Activated CD4-positive, alpha-beta T cell treated with anti-CD3 and anti-CD28 coated beads, Interleukin-2, amount 10 ng/mL, durations not matched to agents 24 days and 14 days (primary cell): ENCODE measurements around the gene TEKTIP1. TPM values are rescaled to one million over a fixed set of nuclear protein-coding genes. Genes with fewer than 3 reads are reported as not detected.

Source experiments
- DNase-seq: peaks from one replicate; pipeline ENCODE4 v3.0.0; 2022
- H3K27ac Mint-ChIP-seq: one replicate; pipeline ENCODE4 v1.8.0; 2022; ENCODE audit warnings: mild to moderate bottlenecking, mixed read lengths
- H3K27me3 Mint-ChIP-seq: one replicate; pipeline ENCODE4 v1.8.0; 2022; ENCODE audit warnings: mixed read lengths
- H3K36me3 Mint-ChIP-seq: one replicate; pipeline ENCODE4 v1.8.0; 2022; ENCODE audit warnings: low read depth, mild to moderate bottlenecking, mixed read lengths
- H3K4me1 Mint-ChIP-seq: one replicate; pipeline ENCODE4 v1.8.0; 2021; ENCODE audit warnings: mixed read lengths
- H3K4me3 Mint-ChIP-seq: one replicate; pipeline ENCODE4 v1.8.0; 2022; ENCODE audit warnings: mild to moderate bottlenecking, moderate library complexity, mixed read lengths
- H3K9me3 Mint-ChIP-seq: one replicate; pipeline ENCODE4 v1.8.0; 2021; ENCODE audit warnings: mixed read lengths
- intact Hi-C: fragments of 100-400 bp; cut with micrococcal nuclease; formaldehyde crosslinking; loops from one replicate; pipeline ENCODE4 v1.15.1; 2023
- total RNA-seq: library from RNA; stranded (reverse); gene quantifications from 2 replicates; pipeline ENCODE4 v1.2.3, GENCODE V29; 2022

TEKTIP1 gene
- total RNA-seq, 1 donor from 2014 or later, result 1.4 TPM

DNA sequence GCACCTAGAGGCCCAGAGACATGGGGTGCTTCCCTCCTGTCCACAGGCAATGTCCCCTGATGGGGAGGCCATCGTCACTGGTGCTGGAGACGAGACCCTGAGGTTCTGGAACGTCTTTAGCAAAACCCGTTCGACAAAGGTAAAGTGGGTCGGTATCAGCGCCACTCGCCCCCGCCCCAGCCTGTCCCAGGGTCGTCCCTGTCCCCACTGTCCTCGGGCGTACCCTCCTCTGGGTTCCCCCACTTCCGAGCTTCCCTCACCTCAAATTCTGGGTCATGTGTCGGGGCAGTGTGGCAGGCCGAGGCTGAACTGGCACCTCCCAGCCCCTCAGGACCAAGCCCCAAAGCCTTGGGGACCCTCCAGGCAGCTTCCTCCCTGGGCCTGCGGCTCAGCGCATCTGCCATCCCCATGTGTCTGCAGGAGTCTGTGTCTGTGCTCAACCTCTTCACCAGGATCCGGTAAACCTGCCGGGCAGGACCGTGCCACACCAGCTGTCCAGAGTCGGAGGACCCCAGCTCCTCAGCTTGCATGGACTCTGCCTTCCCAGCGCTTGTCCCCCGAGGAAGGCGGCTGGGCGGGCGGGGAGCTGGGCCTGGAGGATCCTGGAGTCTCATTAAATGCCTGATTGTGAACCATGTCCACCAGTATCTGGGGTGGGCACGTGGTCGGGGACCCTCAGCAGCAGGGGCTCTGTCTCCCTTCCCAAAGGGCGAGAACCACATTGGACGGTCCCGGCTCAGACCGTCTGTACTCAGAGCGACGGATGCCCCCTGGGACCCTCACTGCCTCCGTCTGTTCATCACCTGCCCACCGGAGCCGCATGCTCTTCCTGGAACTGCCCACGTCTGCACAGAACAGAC is 4.4 kb upstream of the TEKTIP1 start:
- intact Hi-C loops, result no loop called here
- no peak for DNase-seq
- Mint-ChIP-seq H3K36me3 (peaks cover 38% of the 10 kb centered on the region), H3K4me3 (no peak overlapping the region), H3K27ac (no peak overlapping the region), H3K27me3 (no peaks in the 10 kb centered on the region), H3K4me1 (peaks cover 2% of the 10 kb centered on the region), H3K9me3 (no peaks in the 10 kb centered on the region)

DNA sequence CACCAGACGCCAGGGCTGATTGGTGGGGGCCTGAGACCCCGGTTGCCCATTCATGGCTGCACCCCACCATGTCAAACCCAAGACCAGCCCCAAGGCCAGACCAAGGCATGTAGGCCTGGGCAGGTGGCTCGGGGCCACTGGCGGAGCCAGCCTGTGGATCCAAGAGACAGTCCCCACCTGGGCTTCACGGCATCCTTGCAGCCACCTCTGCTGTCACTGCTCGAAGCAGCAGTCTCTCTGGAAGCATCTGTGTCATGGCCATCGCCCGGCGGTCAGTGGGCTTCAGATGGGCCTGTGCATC is 3.8 kb upstream of the TEKTIP1 start:
- Mint-ChIP-seq H3K36me3 (peaks cover 40% of the 10 kb centered on the region), H3K4me3 (no peak overlapping the region), H3K27ac (no peak overlapping the region), H3K4me1 (peaks cover 2% of the 10 kb centered on the region), H3K9me3 (no peaks in the 10 kb centered on the region), H3K27me3 (no peaks in the 10 kb centered on the region)
- DNase-seq, result no peak
- intact Hi-C loops, result no loop called here

DNA sequence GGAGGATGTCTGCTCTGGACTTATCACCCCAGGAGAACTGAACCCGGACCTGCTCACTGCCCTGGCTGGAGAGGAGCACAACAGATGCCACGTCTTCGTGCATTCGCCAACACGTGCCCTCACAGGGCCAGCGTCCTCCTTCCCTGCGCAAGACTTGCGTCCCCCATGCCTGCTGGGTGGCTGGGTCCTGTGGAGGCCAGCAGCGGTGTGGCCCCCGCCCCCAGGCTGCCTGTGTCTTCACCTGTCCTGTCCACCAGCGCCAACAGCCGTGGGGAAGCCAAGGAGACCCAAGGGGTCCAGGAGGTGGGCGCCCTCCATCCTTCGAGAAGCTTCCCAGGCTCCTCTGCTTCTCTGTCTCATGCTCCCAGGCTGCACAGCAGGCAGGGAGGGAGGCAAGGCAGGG is 3.4 kb upstream of the TEKTIP1 start:
- intact Hi-C loops, result no loop called here
- no peak overlapping the region for H3K4me3 Mint-ChIP-seq
- DNase-seq, result no peak

DNA sequence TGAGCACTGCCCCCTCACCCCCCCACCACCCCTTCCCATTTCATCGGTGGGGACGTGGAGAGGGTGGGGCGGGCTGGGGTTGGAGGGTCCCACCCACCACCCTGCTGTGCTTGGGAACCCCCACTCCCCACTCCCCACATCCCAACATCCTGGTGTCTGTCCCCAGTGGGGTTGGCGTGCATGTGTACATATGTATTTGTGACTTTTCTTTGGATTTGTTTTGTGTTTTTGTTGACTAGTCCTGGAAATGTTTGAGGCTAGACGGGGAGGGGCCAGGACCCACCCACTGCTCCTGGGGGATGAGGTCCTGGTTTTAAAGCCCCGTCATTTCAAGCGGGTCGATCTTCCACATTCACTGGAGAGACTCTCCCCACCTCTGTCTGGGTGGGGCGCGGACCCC is 3.0 kb upstream of the TEKTIP1 start:
- Mint-ChIP-seq H3K27ac (peak overlapping the region; percentile 52), H3K27me3 (no peaks in the 10 kb centered on the region), H3K4me1 (peaks cover 2% of the 10 kb centered on the region), H3K4me3 (no peak overlapping the region), H3K9me3 (no peaks in the 10 kb centered on the region), H3K36me3 (peaks cover 40% of the 10 kb centered on the region)
- no peak for DNase-seq
- intact Hi-C loops, result no loop called here

More for the DNA sequence above, 3.4 kb upstream of the TEKTIP1 start:
- Mint-ChIP-seq H3K36me3 (peaks cover 40% of the 10 kb centered on the region), H3K27me3 (no peaks in the 10 kb centered on the region), H3K9me3 (no peaks in the 10 kb centered on the region), H3K4me1 (peaks cover 2% of the 10 kb centered on the region), H3K27ac (no peak overlapping the region)

DNA sequence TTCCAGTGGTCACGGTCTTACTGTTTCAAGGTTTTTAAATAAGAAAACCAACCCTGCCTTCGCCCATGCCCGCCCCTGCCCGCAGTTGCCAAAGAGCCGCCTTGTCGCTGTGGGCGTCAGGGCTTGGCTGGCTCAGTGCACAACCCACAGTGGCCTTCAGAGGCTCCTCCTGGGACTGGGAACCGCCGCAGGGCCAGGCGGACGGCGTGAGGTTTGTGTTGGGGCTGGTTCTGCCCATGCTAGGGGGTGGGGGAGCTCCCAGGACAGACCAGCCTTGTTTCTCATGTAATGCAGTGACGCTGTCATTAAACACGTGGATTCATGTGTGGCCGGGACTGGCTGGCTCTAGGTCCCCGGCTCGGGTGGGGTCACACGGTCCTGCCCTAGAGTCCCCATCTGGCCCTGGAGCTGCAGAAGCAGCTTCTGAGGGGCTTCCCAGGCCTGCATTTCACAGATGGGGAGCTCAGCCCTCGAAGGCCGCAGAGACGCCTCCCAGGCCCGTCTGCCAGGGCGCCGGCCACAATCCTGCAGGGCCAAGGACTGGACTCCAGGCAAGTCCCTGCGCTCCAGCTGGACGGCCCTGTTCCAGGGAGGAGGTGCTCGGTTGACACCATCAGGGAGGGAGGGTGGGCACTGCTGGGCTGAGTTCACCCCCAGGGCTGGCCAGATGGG is 2.4 kb upstream of the TEKTIP1 start:
- no peak overlapping the region for H3K4me3 Mint-ChIP-seq
- no peak for DNase-seq
- no peaks in the 10 kb centered on the region for H3K9me3 Mint-ChIP-seq
- H3K4me1 Mint-ChIP-seq, result peaks cover 2% of the 10 kb centered on the region
- peaks cover 34% of the 10 kb centered on the region for H3K36me3 Mint-ChIP-seq
- no peak overlapping the region for H3K27ac Mint-ChIP-seq
- H3K27me3 Mint-ChIP-seq, result no peaks in the 10 kb centered on the region
- intact Hi-C loops, result no loop called here

DNA sequence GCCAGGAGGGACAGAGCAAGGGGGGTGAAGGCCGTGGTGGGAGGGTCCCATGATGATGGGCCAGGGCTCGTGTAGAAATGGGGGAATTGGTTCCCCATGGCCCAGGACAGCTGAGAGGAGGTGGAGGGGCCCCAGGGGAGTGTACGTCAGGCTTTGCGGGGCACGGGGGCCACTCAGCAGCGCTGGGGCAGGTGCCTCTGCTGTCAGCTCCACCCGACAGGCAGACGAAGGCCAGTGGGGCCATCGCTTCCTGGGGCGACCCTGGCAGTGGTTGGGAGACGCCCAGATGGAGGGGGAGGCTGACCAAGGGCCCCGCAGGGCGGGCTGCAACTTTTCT is 1.9 kb upstream of the TEKTIP1 start:
- Mint-ChIP-seq H3K4me1 (peaks cover 2% of the 10 kb centered on the region), H3K4me3 (no peak overlapping the region), H3K36me3 (peaks cover 34% of the 10 kb centered on the region), H3K27ac (peak overlapping the region; percentile 58), H3K27me3 (no peaks in the 10 kb centered on the region), H3K9me3 (no peaks in the 10 kb centered on the region)
- intact Hi-C loops, result no loop called here
- DNase-seq, result no peak

DNA sequence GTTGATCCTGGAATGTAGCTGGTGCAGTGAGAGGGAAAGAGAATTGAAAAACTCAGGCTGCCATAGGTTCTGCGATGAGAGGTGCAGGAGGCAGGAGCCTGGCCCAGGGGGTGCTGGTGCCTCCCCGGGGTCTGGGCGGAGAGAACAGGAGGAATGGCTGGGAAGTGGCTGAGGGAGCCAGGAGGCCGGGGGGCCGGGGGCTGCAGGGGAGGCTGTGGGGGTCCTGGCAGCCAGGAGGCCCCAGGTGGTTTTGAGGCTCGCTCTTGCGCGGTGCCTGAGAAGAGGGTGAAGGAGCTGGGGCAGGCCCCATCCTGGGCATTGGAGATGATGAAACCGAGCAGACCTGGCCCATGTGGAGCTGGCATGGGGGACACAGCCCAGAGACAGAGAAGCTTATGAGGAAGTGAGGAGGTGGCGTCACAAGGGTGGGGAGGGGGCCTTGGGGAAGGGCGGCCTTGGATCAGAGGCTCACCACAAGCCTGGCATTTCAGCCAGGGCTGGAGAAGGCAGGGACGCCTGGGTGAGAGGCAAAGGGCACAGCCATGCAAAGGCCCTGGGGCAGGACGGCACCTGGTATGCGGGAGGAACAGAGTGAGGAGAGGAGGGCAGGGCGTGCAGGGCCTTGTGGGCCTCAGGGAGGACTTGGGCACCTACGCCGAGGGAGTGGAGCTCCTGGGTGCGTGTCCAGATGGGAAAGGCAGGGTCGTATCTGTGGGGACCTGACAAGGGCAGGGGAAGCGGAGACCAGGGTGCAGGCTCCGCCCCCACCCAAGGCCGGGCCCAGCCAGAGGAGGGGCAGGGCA is 1.3 kb upstream of the TEKTIP1 start:
- no peaks in the 10 kb centered on the region for H3K9me3 Mint-ChIP-seq
- H3K36me3 Mint-ChIP-seq, result peaks cover 31% of the 10 kb centered on the region
- H3K27ac Mint-ChIP-seq, result no peak overlapping the region
- H3K4me1 Mint-ChIP-seq, result peaks cover 2% of the 10 kb centered on the region
- intact Hi-C loops, result no loop called here
- no peak for DNase-seq
- H3K4me3 Mint-ChIP-seq, result no peak overlapping the region
- H3K27me3 Mint-ChIP-seq, result no peaks in the 10 kb centered on the region

DNA sequence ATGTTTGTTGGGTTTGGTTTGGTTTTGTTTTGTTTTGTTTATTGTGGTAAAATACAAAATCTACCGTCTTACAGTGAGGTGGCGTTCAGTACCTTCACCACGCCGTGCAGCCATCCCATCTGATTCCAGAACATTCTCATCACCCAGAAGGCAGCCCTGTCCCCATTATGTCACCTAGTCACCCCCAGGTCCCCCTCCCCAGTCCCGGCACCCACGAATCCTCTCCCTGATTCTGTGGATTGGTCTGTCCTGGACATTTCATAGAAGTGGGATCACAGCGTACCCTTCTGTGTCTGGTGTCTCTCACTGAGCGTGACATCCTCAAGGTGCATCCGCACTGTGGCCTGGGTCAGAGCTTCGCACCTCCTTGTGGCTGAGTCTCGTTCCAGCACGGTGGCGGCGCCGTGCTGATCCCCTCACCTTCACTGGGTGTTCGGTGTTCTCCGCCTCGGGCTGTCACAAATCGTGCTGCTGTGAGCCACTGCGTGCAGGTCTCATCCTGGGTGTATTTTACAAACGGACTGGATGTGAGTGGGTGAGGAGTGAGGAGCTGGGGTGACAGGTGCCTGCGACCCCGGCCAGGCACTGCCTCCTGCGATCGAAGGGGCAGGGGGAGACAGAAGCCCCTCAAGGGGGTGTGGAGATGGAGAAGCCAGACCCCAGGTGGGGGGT is 580 bp upstream of the TEKTIP1 start:
- peaks cover 31% of the 10 kb centered on the region for H3K36me3 Mint-ChIP-seq
- no peaks in the 10 kb centered on the region for H3K9me3 Mint-ChIP-seq
- H3K27me3 Mint-ChIP-seq, result no peaks in the 10 kb centered on the region
- H3K27ac Mint-ChIP-seq, result no peak overlapping the region
- H3K4me3 Mint-ChIP-seq, result no peak overlapping the region
- intact Hi-C loops, result no loop called here
- peaks cover 2% of the 10 kb centered on the region for H3K4me1 Mint-ChIP-seq
- no peak for DNase-seq

DNA sequence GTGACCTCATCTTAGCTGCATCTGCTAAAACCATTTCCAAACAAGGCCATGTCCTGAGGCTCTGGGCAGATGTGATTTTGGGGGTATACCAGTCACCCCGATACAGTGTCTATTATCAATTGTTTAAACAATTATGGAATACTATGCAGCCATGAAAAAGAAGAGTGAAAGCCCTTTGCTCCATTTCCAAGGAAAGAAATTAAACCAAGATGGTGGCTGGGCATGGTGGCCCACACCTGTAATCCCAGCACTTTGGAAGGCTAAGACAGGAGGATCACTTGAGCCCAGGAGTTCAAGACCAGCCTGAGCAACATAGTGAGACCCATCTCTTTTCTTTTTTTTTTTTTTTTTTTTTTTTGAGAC is 763 bp downstream of the TEKTIP1 start:
- Mint-ChIP-seq H3K4me3 (no peak overlapping the region), H3K4me1 (peaks cover 2% of the 10 kb centered on the region), H3K36me3 (peaks cover 24% of the 10 kb centered on the region), H3K9me3 (no peaks in the 10 kb centered on the region), H3K27ac (no peak overlapping the region), H3K27me3 (no peaks in the 10 kb centered on the region)
- intact Hi-C loops, result no loop called here
- no peak for DNase-seq

DNA sequence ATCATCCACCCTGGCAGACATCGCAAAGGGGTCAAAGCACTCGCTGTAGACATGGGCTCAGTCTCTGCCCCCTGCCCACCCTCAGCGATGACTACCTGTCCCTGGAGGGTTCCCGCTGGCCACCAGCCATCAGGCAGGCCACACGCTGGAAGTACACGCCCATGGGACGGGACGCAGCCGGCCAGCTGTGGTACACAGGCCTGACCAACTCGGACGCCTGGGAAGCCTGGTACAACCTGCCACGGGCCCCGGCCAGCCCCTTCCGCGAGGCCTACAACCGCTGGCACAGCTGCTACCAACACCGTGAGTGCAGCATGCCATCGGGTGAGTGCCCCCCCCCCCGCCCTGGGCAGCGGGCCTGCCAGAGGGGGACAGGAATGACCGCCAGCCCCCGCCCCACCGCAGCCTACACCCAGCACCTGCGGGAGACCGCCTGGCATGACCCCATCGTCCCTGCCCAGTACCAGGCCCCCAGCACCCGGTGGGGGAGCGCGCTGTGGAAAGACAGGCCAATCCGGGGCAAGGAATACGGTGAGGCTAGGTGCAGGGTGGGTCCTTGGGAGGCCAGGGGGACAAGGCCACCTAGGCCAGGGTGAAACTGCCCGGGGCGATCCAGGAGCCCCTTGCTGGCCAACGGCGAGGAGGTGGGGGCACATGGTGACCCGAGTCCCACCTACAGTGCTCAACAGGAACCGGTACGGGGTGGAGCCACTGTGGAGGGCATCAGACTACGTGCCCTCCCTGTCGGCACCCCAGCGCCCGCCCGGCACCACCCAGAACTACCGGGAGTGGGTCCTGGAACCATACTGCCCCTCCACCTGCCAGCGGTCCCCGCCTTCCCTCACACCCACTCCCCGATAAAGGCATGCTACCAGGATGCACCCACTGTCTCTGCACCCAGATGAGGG is 4.4 kb downstream of the TEKTIP1 start:
- H3K4me1 Mint-ChIP-seq, result peaks cover 8% of the 10 kb centered on the region
- no peak overlapping the region for H3K4me3 Mint-ChIP-seq
- H3K27me3 Mint-ChIP-seq, result no peaks in the 10 kb centered on the region
- no peak for DNase-seq
- peaks cover 24% of the 10 kb centered on the region for H3K36me3 Mint-ChIP-seq
- intact Hi-C loops, result no loop called here
- no peaks in the 10 kb centered on the region for H3K9me3 Mint-ChIP-seq
- no peak overlapping the region for H3K27ac Mint-ChIP-seq

DNA sequence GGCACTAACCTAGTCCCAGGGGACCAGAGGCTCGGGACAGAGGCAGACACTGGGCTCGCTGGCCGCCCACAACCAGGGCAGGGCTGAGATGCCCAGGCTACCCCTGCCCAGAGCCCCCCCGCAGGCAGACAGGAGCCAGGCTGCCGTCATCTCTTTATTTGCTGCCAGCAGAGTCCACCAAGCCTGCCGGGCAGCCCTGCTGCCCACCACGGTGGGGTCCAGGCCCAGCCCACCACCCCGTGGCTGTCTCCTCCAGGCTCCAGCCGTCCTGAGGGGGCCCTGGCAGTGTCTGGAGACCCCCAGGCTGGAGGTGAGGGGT is 5.0 kb downstream of the TEKTIP1 start:
- Mint-ChIP-seq H3K27me3 (no peaks in the 10 kb centered on the region), H3K36me3 (peaks cover 26% of the 10 kb centered on the region), H3K4me3 (no peak overlapping the region), H3K27ac (no peak overlapping the region), H3K9me3 (no peaks in the 10 kb centered on the region), H3K4me1 (peaks cover 8% of the 10 kb centered on the region)
- intact Hi-C loops, result no loop called here
- no peak for DNase-seq

DNA sequence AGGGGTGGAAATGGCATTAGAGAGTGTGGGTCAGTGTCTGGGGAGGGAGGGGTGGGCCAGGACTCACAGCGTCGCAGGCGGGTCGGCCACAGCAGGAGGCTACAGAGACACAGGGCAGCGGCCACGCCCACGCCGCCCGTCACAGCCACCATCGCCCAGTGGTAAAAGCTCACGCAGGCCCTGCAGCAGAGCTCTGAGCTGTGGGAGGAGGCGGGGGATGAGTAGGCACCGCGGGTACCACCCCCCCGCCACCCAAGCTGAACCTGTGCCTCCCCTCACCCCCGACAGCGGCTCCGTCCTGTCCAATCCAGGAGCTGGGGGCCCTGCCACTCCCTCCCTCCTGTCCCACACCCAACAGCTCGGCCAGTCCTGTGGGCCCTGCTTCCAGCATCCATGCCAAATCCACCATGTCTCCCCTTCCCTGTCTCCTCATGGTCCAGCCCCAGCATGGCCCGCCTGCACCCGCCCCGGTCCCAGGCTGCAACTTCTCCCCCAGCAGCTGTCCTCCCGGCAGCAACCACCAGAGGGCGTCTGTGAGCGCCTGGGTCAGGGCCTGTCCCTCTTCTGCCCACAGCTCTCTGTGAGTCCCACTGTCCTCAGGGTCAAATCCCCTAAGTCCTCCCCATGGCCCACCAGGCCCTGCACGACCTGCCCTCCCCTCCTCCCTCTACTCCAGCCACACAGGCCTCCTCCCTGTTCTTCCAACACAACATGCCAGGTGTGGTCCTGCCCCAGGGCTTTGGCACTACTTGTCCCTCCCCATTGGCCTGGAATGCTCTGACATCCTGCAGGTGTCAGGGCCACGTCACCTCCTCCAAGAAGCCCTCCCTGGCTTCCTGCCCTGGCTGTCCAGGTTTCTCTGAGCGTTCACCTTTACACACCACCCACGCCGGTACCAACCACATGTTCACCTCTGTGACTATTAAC is 6.0 kb downstream of the TEKTIP1 start:
- no peak overlapping the region for H3K27ac Mint-ChIP-seq
- H3K4me1 Mint-ChIP-seq, result peaks cover 8% of the 10 kb centered on the region
- H3K36me3 Mint-ChIP-seq, result peaks cover 21% of the 10 kb centered on the region
- H3K4me3 Mint-ChIP-seq, result no peak overlapping the region
- H3K9me3 Mint-ChIP-seq, result no peaks in the 10 kb centered on the region
- intact Hi-C loops, result loop anchor here (1.0 to 5.0 kb wide), 2 partner anchors 73 to 162 kb away; partner anchors contain the start of gene TJP3
- peak; percentile 95 for DNase-seq
- H3K27me3 Mint-ChIP-seq, result no peaks in the 10 kb centered on the region
